Panc1 (cell line): Measurements from ENCODE around the gene SNPH. TPM values are rescaled to one million over a fixed set of nuclear protein-coding genes. Genes with fewer than 3 reads are reported as not detected.

Experiments
- ATAC-seq: fragments of 200-7000 bp; cut with Tn5 transposase; 2 replicates; pipeline ENCODE4 v1.9.1; 2020; ENCODE audit warnings: mild to moderate bottlenecking, moderate library complexity
- BruUV-seq: library from RNA; stranded (reverse); fragments of 400-500 nt; replicated peaks from 2 replicates; lab custom pipeline; 2021; lab: Mats Ljungman, UMichigan
- CTCF ChIA-PET: fragments of 300-600 bp; sonication (Branson Sonifier 250); formaldehyde crosslinking; loops from one replicate; lab custom pipeline; 2022; ENCODE audit warnings: antibody characterized with exemption; lab: Charles Lee
- POLR2A ChIA-PET: fragments of 300-600 bp; sonication (Branson Sonifier 250); formaldehyde crosslinking; loops from one replicate; lab custom pipeline; 2022; ENCODE audit warnings: antibody characterized with exemption; lab: Charles Lee
- DNase-seq: peaks from one replicate; pipeline ENCODE4 v3.0.0-alpha.2; 2010; ENCODE audit warnings: low read depth, low spot score
- H3K27ac ChIP-seq: 2 replicates; pipeline ENCODE4 v1.5.1; 2011; ENCODE audit warnings: mild to moderate bottlenecking, low read length, inconsistent platforms
- H3K27me3 ChIP-seq: fragments of 200-500 bp; sonication (Bioruptor generic); 2 replicates; pipeline ENCODE4 v1.6.0; 2014; ENCODE audit warnings: low read length, inconsistent platforms; ENCODE audit not compliant: control insufficient read depth, insufficient read depth
- H3K36me3 ChIP-seq: fragments of 200-500 bp; sonication (Bioruptor generic); 2 replicates; pipeline ENCODE4 v1.5.1; 2014; ENCODE audit warnings: inconsistent platforms, mild to moderate bottlenecking, low read length, moderate library complexity; ENCODE audit not compliant: control insufficient read depth, insufficient read depth
- H3K4me1 ChIP-seq: 2 replicates; pipeline ENCODE4 v1.5.1; 2011; ENCODE audit warnings: inconsistent platforms, mild to moderate bottlenecking, low read length, moderate library complexity; ENCODE audit not compliant: control insufficient read depth, insufficient read depth
- H3K4me3 ChIP-seq, 2 experiments: 2 replicates each; pipeline ENCODE4 v1.5.1; 2011 to 2012; ENCODE audit warnings: low read depth in 2 of 2, low read length in 2 of 2, mild to moderate bottlenecking in 2 of 2, inconsistent platforms in 1 of 2, moderate library complexity in 1 of 2
- H3K9me3 ChIP-seq: fragments of 200-500 bp; sonication (Bioruptor generic); 2 replicates; pipeline ENCODE4 v1.5.1; 2014; ENCODE audit warnings: low read depth, mild to moderate bottlenecking, inconsistent platforms, low read length, moderate library complexity; ENCODE audit not compliant: control insufficient read depth, insufficient read depth
- CTCF ChIP-seq: fragments of 450-650 bp; IDR thresholded peaks from 2 replicates; pipeline ENCODE4 v1.5.1; 2017; ENCODE audit warnings: mild to moderate bottlenecking
- POLR2AphosphoS5 ChIP-seq: IDR thresholded peaks from 2 replicates; pipeline ENCODE4 v1.6.1; 2012; ENCODE audit warnings: mild to moderate bottlenecking, low read depth, low read length, moderate library complexity
- REST ChIP-seq, 2 experiments: IDR thresholded peaks; 2 replicates each; pipeline ENCODE4 v1.6.1; 2011 to 2012; ENCODE audit warnings: low read depth in 2 of 2, control low read depth in 1 of 2, low read length in 1 of 2, mild to moderate bottlenecking in 1 of 2, moderate library complexity in 1 of 2; ENCODE audit not compliant: insufficient read depth in 1 of 2
- SIN3A ChIP-seq: IDR thresholded peaks from 2 replicates; pipeline ENCODE4 v1.6.1; 2012; ENCODE audit warnings: low read depth, mild to moderate bottlenecking, low read length, moderate library complexity, borderline replicate concordance; ENCODE audit not compliant: insufficient read depth
- TCF7L2 ChIP-seq: IDR thresholded peaks from 2 replicates; pipeline ENCODE4 v1.6.1; 2011; ENCODE audit warnings: mild to moderate bottlenecking, low read depth, low read length, inconsistent platforms
- in situ Hi-C: cut with HindIII; loops from 2 replicates; pipeline ENCODE4 v1.10.0; 2016; ENCODE audit warnings: low sequenced_read_pairs, low pct_unique_long_range_greater_than_20kb
- intact Hi-C: fragments of 100-400 bp; cut with micrococcal nuclease; formaldehyde crosslinking; loops from one replicate; pipeline ENCODE4 v1.10.0; 2022; ENCODE audit not compliant: unreplicated experiment
- total RNA-seq: library from RNA; stranded (reverse); gene quantifications from one replicate; pipeline ENCODE4 v1.2.1, GENCODE V29; 2021; ENCODE audit not compliant: unreplicated experiment

The SNPH gene
- total RNA-seq, 1 experiment from 2014 or later = 6.4 TPM

- ChIA-PET CTCF (no interaction called here), POLR2A (no interaction called here)
- Histone ChIP-seq H3K4me1 (no peaks in the 10 kb centered on the region), H3K4me3 (no peak overlapping the region), H3K27ac (no peak overlapping the region), H3K27me3 (no peaks in the 10 kb centered on the region), H3K36me3 (no peaks in the 10 kb centered on the region), H3K9me3 (no peaks in the 10 kb centered on the region)
- in situ Hi-C loops = no loop called here
- intact Hi-C loops = no loop called here
- BruUV-seq = no TSS peak
- no peak for TF ChIP-seq REST (IDR thresholded peaks at IDR 0.05; ENCODE audit: insufficient read depth in 1 of 2, low read depth in 2 of 2, low read length in 1 of 2)
- no peak for TF ChIP-seq CTCF
- TF ChIP-seq TCF7L2 = no peak
- no peak for TF ChIP-seq SIN3A
- no peak for TF ChIP-seq POLR2AphosphoS5
- ATAC-seq (no peak), DNase-seq (no peak)
These were observed 16.9 kb downstream of the SNPH start for GRCh38 chr20:1282966-1283365.

- ChIA-PET POLR2A (no interaction called here), CTCF (no interaction called here)
- TF ChIP-seq SIN3A (no peak), POLR2AphosphoS5 (no peak), TCF7L2 (no peak), CTCF (no peak), REST (IDR thresholded peaks at IDR 0.05; ENCODE audit: insufficient read depth in 1 of 2, low read depth in 2 of 2, low read length in 1 of 2) (no peak)
- Histone ChIP-seq H3K27me3 (no peaks in the 10 kb centered on the region), H3K4me1 (no peaks in the 10 kb centered on the region), H3K27ac (no peak overlapping the region), H3K4me3 (no peak overlapping the region), H3K36me3 (no peaks in the 10 kb centered on the region), H3K9me3 (no peaks in the 10 kb centered on the region)
- ATAC-seq (no peak), DNase-seq (no peak)
- in situ Hi-C loops (no loop called here), intact Hi-C loops (no loop called here)
- BruUV-seq = no TSS peak
These were observed 17.7 kb downstream of the SNPH start for GRCh38 chr20:1283522-1284510.
